ENCODE measurements around the gene LRP5. TPM values are rescaled to one million over a fixed set of nuclear protein-coding genes. Genes with fewer than 3 reads are reported as not detected.

Gene LRP5
- total and polyA plus RNA-seq, 2 experiments from 2014 or later, result 43.9 to 54.3 TPM

- peaks cover 24% of the 10 kb centered on the region for H3K79me2 ChIP-seq
- H3K27me3 ChIP-seq, result no peaks in the 10 kb centered on the region
- no peaks in the 10 kb centered on the region for H3K9me3 ChIP-seq (ENCODE audit: low read depth)
- TF ChIP-seq CTCF (IDR thresholded peaks at IDR 0.05; ENCODE audit: poor library complexity) (no peak), EZH2 (IDR thresholded peaks at IDR 0.05; ENCODE audit: borderline replicate concordance) (no peak), EZH2phosphoT487 (IDR thresholded peaks at IDR 0.05; ENCODE audit: low read depth, severe bottlenecking, unreplicated experiment) (no peak)
- H2AFZ ChIP-seq, result no peak overlapping the region
- DNase-seq (ENCODE audit: low spot score), result no peak
- H3K9me2 ChIP-seq (replicated peaks; ENCODE audit: insufficient read depth), result no peaks in the 10 kb centered on the region
- no peak overlapping the region for H3K4me2 ChIP-seq
- peaks cover 19% of the 10 kb centered on the region for H3K4me1 ChIP-seq (ENCODE audit: insufficient read depth)
- H3K27ac ChIP-seq, result no peak overlapping the region
- H4K20me1 ChIP-seq (ENCODE audit: insufficient read depth, poor library complexity, severe bottlenecking), result peaks cover 5% of the 10 kb centered on the region
- WGBS (ENCODE audit: low lambda C conversion rate, missing lambda C conversion rate), result 99% methylated on average over 12 of the region's 13 CpGs
- H3K36me3 ChIP-seq (replicated peaks; ENCODE audit: insufficient read depth, low read depth), result no peaks in the 10 kb centered on the region
- no peak overlapping the region for H3K4me3 ChIP-seq
Observed at GRCh38 chr11:68384530-68385081, 72.2 kb downstream of the LRP5 start.

- H3K4me2 ChIP-seq, result no peak overlapping the region
- DNase-seq (ENCODE audit: low spot score), result no peak
- no peak overlapping the region for H3K4me3 ChIP-seq
- WGBS (ENCODE audit: low lambda C conversion rate, missing lambda C conversion rate), result 97% methylated on average over 8 of the region's 8 CpGs
- TF ChIP-seq EZH2phosphoT487 (IDR thresholded peaks at IDR 0.05; ENCODE audit: low read depth, severe bottlenecking, unreplicated experiment), result no peak
- TF ChIP-seq EZH2 (IDR thresholded peaks at IDR 0.05; ENCODE audit: borderline replicate concordance), result no peak
- no peak for TF ChIP-seq CTCF (IDR thresholded peaks at IDR 0.05; ENCODE audit: poor library complexity)
- H3K9me3 ChIP-seq (ENCODE audit: low read depth), result no peaks in the 10 kb centered on the region
- peaks cover 14% of the 10 kb centered on the region for H3K4me1 ChIP-seq (ENCODE audit: insufficient read depth)
- no peaks in the 10 kb centered on the region for H3K9me2 ChIP-seq (replicated peaks; ENCODE audit: insufficient read depth)
- H2AFZ ChIP-seq, result no peak overlapping the region
- H3K27ac ChIP-seq, result no peak overlapping the region
- H3K79me2 ChIP-seq, result peaks cover 24% of the 10 kb centered on the region
- H3K27me3 ChIP-seq, result no peaks in the 10 kb centered on the region
- H3K36me3 ChIP-seq (replicated peaks; ENCODE audit: insufficient read depth, low read depth), result no peaks in the 10 kb centered on the region
- peaks cover 5% of the 10 kb centered on the region for H4K20me1 ChIP-seq (ENCODE audit: insufficient read depth, poor library complexity, severe bottlenecking)
Observed at GRCh38 chr11:68385128-68385527, 72.7 kb downstream of the LRP5 start.

- TF ChIP-seq EZH2phosphoT487 (IDR thresholded peaks at IDR 0.05; ENCODE audit: low read depth, severe bottlenecking, unreplicated experiment) (no peak), CTCF (IDR thresholded peaks at IDR 0.05; ENCODE audit: poor library complexity) (no peak), EZH2 (IDR thresholded peaks at IDR 0.05; ENCODE audit: borderline replicate concordance) (no peak)
- H4K20me1 ChIP-seq (ENCODE audit: insufficient read depth, poor library complexity, severe bottlenecking), result peaks cover 5% of the 10 kb centered on the region
- 95% methylated on average over 36 of the region's 52 CpGs for WGBS (ENCODE audit: low lambda C conversion rate, missing lambda C conversion rate)
Observed at GRCh38 chr11:68386331-68386978, 74.1 kb downstream of the LRP5 start.

More at GRCh38 chr11:68386331-68386978, 74.1 kb downstream of the LRP5 start:
- H3K27me3 ChIP-seq, result no peaks in the 10 kb centered on the region
- no peak overlapping the region for H2AFZ ChIP-seq
- peaks cover 3% of the 10 kb centered on the region for H3K4me1 ChIP-seq (ENCODE audit: insufficient read depth)
- H3K4me2 ChIP-seq, result no peak overlapping the region
- H3K4me3 ChIP-seq, result no peak overlapping the region
- H3K9me2 ChIP-seq (replicated peaks; ENCODE audit: insufficient read depth), result no peaks in the 10 kb centered on the region
- H3K79me2 ChIP-seq, result peaks cover 24% of the 10 kb centered on the region
- no peaks in the 10 kb centered on the region for H3K9me3 ChIP-seq (ENCODE audit: low read depth)
- no peaks in the 10 kb centered on the region for H3K36me3 ChIP-seq (replicated peaks; ENCODE audit: insufficient read depth, low read depth)
- no peak for DNase-seq (ENCODE audit: low spot score)
- H3K27ac ChIP-seq, result no peak overlapping the region
